AG04450 (cell line): Measurements from ENCODE around the gene TMBIM6. TPM values are rescaled to one million over a fixed set of nuclear protein-coding genes. Genes with fewer than 3 reads are reported as not detected.

Source experiments
- CTCF ChIA-PET: fragments of 300-600, 350-600 bp; formaldehyde crosslinking; extraction: SDS; loops from one replicate; lab custom pipeline; 2022; ENCODE audit warnings: antibody characterized with exemption, inconsistent platforms; lab: Charles Lee
- POLR2A ChIA-PET: fragments of 350-600 bp; formaldehyde crosslinking; extraction: SDS; loops from one replicate; lab custom pipeline; 2021; ENCODE audit warnings: antibody characterized with exemption, inconsistent platforms; lab: Yijun Ruan, JAX
- DNase-seq: peaks from one replicate; pipeline ENCODE4 v3.0.0-alpha.2; 2011; ENCODE audit warnings: low read depth, low spot score
- H3K27ac ChIP-seq: one replicate; pipeline ENCODE4 v1.5.1; 2012; ENCODE audit warnings: low read depth, low read length, control low read depth
- H3K27me3 ChIP-seq: one replicate; pipeline ENCODE4 v1.6.0; 2012; ENCODE audit warnings: low read length; ENCODE audit not compliant: control insufficient read depth, insufficient read depth
- H3K4me3 ChIP-seq: 2 replicates; pipeline ENCODE4 v1.5.1; 2011; ENCODE audit warnings: mild to moderate bottlenecking, low read depth, low read length, control low read depth
- H3K9me3 ChIP-seq: 2 replicates; pipeline ENCODE4 v1.5.1; 2012; ENCODE audit warnings: low read length; ENCODE audit not compliant: control insufficient read depth, insufficient read depth
- CTCF ChIP-seq: IDR thresholded peaks from 2 replicates; pipeline ENCODE4 v1.5.1; 2011; ENCODE audit warnings: low read depth, low read length, control low read depth, inconsistent platforms
- polyA plus RNA-seq: library from polyadenylated mRNA; depleted of rRNA; stranded (reverse); fragments of >200 nt; gene quantifications from 2 replicates; pipeline ENCODE4 v1.2.3, GENCODE V29; 2011

The TMBIM6 gene
- polyA plus RNA-seq, 1 experiment: 906 TPM

DNA sequence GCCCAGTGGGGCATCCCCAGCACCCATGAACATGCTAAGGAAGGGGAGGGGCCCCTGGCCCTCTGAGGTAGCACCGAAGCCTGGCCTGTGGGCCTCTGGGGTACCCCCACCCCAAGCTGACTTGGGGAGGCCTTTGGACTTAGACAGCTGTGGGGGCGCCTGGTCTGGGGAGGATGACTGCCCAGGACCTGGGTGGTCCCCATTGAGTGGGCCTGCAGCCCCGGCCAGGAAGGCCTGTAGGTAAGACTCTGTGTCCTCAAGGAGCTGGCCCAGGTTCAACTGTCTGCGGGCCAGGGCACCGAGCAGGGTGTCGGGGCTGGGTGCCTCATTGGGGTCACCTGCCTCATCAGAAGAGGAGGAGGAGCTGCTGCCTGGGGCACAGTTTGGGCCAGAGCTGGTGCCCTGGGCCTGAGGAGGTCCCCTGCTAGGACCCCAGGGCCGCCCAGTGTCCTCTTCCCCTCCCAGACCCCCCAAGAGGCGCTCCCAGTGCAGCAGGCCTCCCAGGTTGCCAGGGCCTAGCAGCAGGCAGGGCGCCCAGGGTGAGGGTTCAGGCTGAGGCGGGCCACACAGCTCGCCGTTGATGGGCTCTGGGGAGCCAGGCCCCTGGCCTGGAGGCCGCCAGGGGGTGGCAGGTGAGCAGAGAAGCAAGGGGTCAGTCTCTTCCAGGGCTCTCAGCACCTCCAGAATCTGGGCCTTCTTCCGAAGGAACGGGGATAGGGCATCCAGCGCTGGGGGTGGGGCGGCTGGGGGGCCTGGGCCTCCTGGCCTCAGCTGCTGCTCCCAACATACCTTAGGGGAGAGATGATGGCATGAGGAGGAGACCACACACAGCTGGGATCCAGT is 55.5 kb downstream of the TMBIM6 start:
- no peak overlapping the region for H3K27ac ChIP-seq
- no peaks in the 10 kb centered on the region for H3K27me3 ChIP-seq
- TF ChIP-seq CTCF: no peak
- DNase-seq: no peak
- H3K4me3 ChIP-seq: no peak overlapping the region
- no peaks in the 10 kb centered on the region; the same call in 1 of the 2 replicates for H3K9me3 ChIP-seq
- CTCF ChIA-PET: interaction anchor here (1.4 kb wide), 1 partner anchor 70 kb away, joined by 3 read pairs; no protein-coding TSS in a partner anchor
- POLR2A ChIA-PET: interaction anchor here (1.2 kb wide), 1 partner anchor 56 kb away, joined by 6 read pairs; the partner anchor contains the start of gene TMBIM6

- Histone ChIP-seq H3K27me3 (no peaks in the 10 kb centered on the region), H3K4me3 (no peak overlapping the region), H3K9me3 (no peaks in the 10 kb centered on the region; the same call in 1 of the 2 replicates), H3K27ac (no peak overlapping the region)
- no peak for DNase-seq
- no peak for TF ChIP-seq CTCF
- POLR2A ChIA-PET: no interaction called here
- CTCF ChIA-PET: interaction anchor here (1.4 kb wide), 1 partner anchor 70 kb away, joined by 3 read pairs; no protein-coding TSS in a partner anchor
These were observed 56.1 kb downstream of the TMBIM6 start for GRCh38 chr12:49797449-49797776.

GRCh38 chr12:49798248-49798647 is 56.9 kb downstream of the TMBIM6 start:
- CTCF ChIA-PET: interaction anchor here (1.4 kb wide), 1 partner anchor 69 kb away, joined by 3 read pairs; no protein-coding TSS in a partner anchor
- POLR2A ChIA-PET: no interaction called here
- no peaks in the 10 kb centered on the region; the same call in 1 of the 2 replicates for H3K9me3 ChIP-seq
- no peak overlapping the region for H3K4me3 ChIP-seq
- no peak for TF ChIP-seq CTCF
- no peaks in the 10 kb centered on the region for H3K27me3 ChIP-seq
- DNase-seq: no peak
- H3K27ac ChIP-seq: no peak overlapping the region

DNA sequence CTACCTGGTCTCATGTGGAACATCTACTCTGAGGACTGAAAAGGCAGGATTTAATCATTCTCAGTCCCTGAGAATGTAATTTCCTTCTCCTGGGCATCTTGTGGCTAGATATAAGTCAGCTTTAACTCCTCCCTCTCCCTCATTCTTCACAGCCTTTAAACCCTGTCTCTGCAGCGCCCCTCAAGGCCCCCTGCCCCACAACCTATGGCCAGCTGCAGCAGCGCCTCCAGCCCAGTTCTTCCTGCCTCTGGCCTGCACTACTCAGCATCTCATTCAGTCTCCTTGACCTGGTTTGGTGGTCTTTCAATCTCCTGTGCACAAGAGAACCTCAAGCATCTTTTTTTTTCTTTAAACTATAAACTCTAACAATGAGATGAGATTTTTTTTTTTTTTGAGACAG is 57.6 kb downstream of the TMBIM6 start:
- Histone ChIP-seq H3K27me3 (no peaks in the 10 kb centered on the region), H3K9me3 (no peaks in the 10 kb centered on the region; the same call in 1 of the 2 replicates), H3K27ac (no peak overlapping the region), H3K4me3 (no peak overlapping the region)
- CTCF ChIA-PET: interaction anchor here (0.7 to 0.9 kb wide), 2 partner anchors 21 to 40 kb away, joined by 3 read pairs; no protein-coding TSS in a partner anchor
- no peak for TF ChIP-seq CTCF
- no peak for DNase-seq
- POLR2A ChIA-PET: interaction anchor here (1.3 to 2.2 kb wide), 2 partner anchors 12 to 29 kb away, joined by 5 to 9 read pairs; partner anchors contain the start of gene NCKAP5L
